Cardiac muscle cell (in vitro differentiated cells and primary cell): Measurements from ENCODE around the gene CLMN. TPM values are rescaled to one million over a fixed set of nuclear protein-coding genes. Genes with fewer than 3 reads are reported as not detected.

Experiments used
- DNase-seq, 2 donors: peaks; one replicate each; pipeline versions ENCODE4 v3.0.0 to v3.0.0-alpha.2; 2010 to 2017; ENCODE audit warnings: low read depth in 1 of 2, low spot score in 1 of 2
- H3K27ac ChIP-seq: fragments of 200-600 bp; sonication (generic); 2 replicates; pipeline ENCODE4 v1.5.1; 2016
- H3K27me3 ChIP-seq: fragments of 200-600 bp; sonication (generic); 2 replicates; pipeline ENCODE4 v1.6.0; 2016; ENCODE audit warnings: control low read depth
- H3K36me3 ChIP-seq: fragments of 200-600 bp; sonication (generic); 2 replicates; pipeline ENCODE4 v1.5.1; 2016; ENCODE audit warnings: control low read depth
- H3K4me1 ChIP-seq: fragments of 200-600 bp; sonication (generic); 2 replicates; pipeline ENCODE4 v1.8.1; 2017; ENCODE audit warnings: low read depth, mild to moderate bottlenecking, mixed run types
- H3K4me3 ChIP-seq: fragments of 200-600 bp; sonication (generic); 2 replicates; pipeline ENCODE4 v1.5.1; 2016; ENCODE audit warnings: mild to moderate bottlenecking
- H3K9me3 ChIP-seq: fragments of 200-600 bp; sonication (generic); 2 replicates; pipeline ENCODE4 v1.5.1; 2017; ENCODE audit warnings: low read depth, mild to moderate bottlenecking, control low read depth
- CTCF ChIP-seq: IDR thresholded peaks from 2 replicates; pipeline ENCODE4 v1.5.1; 2012; ENCODE audit warnings: low read depth, mild to moderate bottlenecking, low read length
- polyA plus RNA-seq: library from polyadenylated mRNA; unstranded; fragments of >200 nt; fragmentation: Nextera tagmentation; extraction: Ambion mirVana; gene quantifications from 2 replicates; pipeline ENCODE4 v1.2.1, GENCODE V29; 2016
- total RNA-seq: library from RNA; depleted of rRNA; stranded (reverse); fragments of >200 nt; gene quantifications from 2 replicates; pipeline ENCODE4 v1.2.3, GENCODE V29; 2016

CLMN gene
- total and polyA plus RNA-seq, 2 experiments from 2014 or later: 0.98 to 1.3 TPM

- Histone ChIP-seq H3K4me1 (peaks cover 13% of the 10 kb centered on the region), H3K9me3 (no peaks in the 10 kb centered on the region), H3K27ac (no peak overlapping the region), H3K4me3 (no peak overlapping the region), H3K27me3 (peaks cover 5% of the 10 kb centered on the region), H3K36me3 (no peaks in the 10 kb centered on the region)
- TF ChIP-seq CTCF: no peak
- DNase-seq: no peak
Observed at GRCh38 chr14:95305940-95306339, 13.8 kb downstream of the CLMN start.

- Histone ChIP-seq H3K27me3 (peaks cover 5% of the 10 kb centered on the region), H3K27ac (no peak overlapping the region), H3K4me1 (peaks cover 13% of the 10 kb centered on the region), H3K4me3 (no peak overlapping the region), H3K9me3 (no peaks in the 10 kb centered on the region), H3K36me3 (no peaks in the 10 kb centered on the region)
- no peak for TF ChIP-seq CTCF
- no peak for DNase-seq
Observed at GRCh38 chr14:95305145-95305544, 14.6 kb downstream of the CLMN start.

GRCh38 chr14:95304342-95304741, 15.4 kb downstream of the CLMN start:
- H3K27me3 ChIP-seq: peaks cover 5% of the 10 kb centered on the region
- no peak for DNase-seq
- TF ChIP-seq CTCF: no peak
- no peak overlapping the region for H3K4me3 ChIP-seq
- H3K4me1 ChIP-seq: peaks cover 13% of the 10 kb centered on the region
- no peak overlapping the region for H3K27ac ChIP-seq
- H3K36me3 ChIP-seq: no peaks in the 10 kb centered on the region
- no peaks in the 10 kb centered on the region for H3K9me3 ChIP-seq

GRCh38 chr14:95303552-95303951, 16.2 kb downstream of the CLMN start:
- Histone ChIP-seq H3K27me3 (peaks cover 5% of the 10 kb centered on the region), H3K9me3 (no peaks in the 10 kb centered on the region), H3K36me3 (no peaks in the 10 kb centered on the region)

GRCh38 chr14:95302667-95303506, 16.8 kb downstream of the CLMN start:
- no peak overlapping the region for H3K27ac ChIP-seq
- peaks cover 5% of the 10 kb centered on the region for H3K27me3 ChIP-seq
- no peaks in the 10 kb centered on the region for H3K9me3 ChIP-seq
- no peaks in the 10 kb centered on the region for H3K36me3 ChIP-seq
- H3K4me3 ChIP-seq: no peak overlapping the region
- no peak for TF ChIP-seq CTCF
- no peak for DNase-seq
- H3K4me1 ChIP-seq: peaks cover 8% of the 10 kb centered on the region

More at GRCh38 chr14:95303552-95303951, 16.2 kb downstream of the CLMN start:
- H3K27ac ChIP-seq: no peak overlapping the region
- no peak for DNase-seq
- H3K4me1 ChIP-seq: peaks cover 13% of the 10 kb centered on the region
- TF ChIP-seq CTCF: no peak
- H3K4me3 ChIP-seq: no peak overlapping the region
